CD14-positive monocyte (primary cell): ENCODE results near the gene NPAS2. TPM values are rescaled to one million over a fixed set of nuclear protein-coding genes. Genes with fewer than 3 reads are reported as not detected.

Source experiments
- DNase-seq, 3 donors: peaks; one replicate each; pipeline ENCODE4 v3.0.0-alpha.2; 2011 to 2022
- H2AFZ ChIP-seq: 2 replicates; pipeline ENCODE4 v1.6.0; 2012; ENCODE audit warnings: mild to moderate bottlenecking, low read depth, low read length, inconsistent platforms; ENCODE audit not compliant: insufficient read depth, poor library complexity, severe bottlenecking
- H3K27ac ChIP-seq, 2 donors: 1 replicate in 1 of 2; 2 replicates in 1 of 2; pipeline ENCODE4 v1.5.1; 2012 to 2013; ENCODE audit warnings: low read length in 2 of 2, control low read depth in 1 of 2, inconsistent platforms in 1 of 2, low read depth in 1 of 2, mild to moderate bottlenecking in 1 of 2
- H3K27me3 ChIP-seq, 2 donors: one replicate each; pipeline versions ENCODE4 v1.6.0 to v1.6.1; 2011 to 2013; ENCODE audit warnings: low read length in 2 of 2; ENCODE audit not compliant: control insufficient read depth in 2 of 2, insufficient read depth in 2 of 2
- H3K36me3 ChIP-seq, 2 donors: replicated peaks in 1 of 2; 1 replicate in 1 of 2; 2 replicates in 1 of 2; pipeline versions ENCODE4 v1.5.1 to v1.6.1; 2012 to 2013; ENCODE audit warnings: low read length in 2 of 2, control low read depth in 1 of 2, inconsistent platforms in 1 of 2, mild to moderate bottlenecking in 1 of 2; ENCODE audit not compliant: insufficient read depth in 2 of 2, control insufficient read depth in 1 of 2
- H3K4me1 ChIP-seq, 2 donors: 1 replicate in 1 of 2; 2 replicates in 1 of 2; pipeline versions ENCODE4 v1.5.1 to v1.6.1; 2012 to 2013; ENCODE audit warnings: low read length in 2 of 2, control low read depth in 1 of 2, inconsistent platforms in 1 of 2, mild to moderate bottlenecking in 1 of 2, moderate library complexity in 1 of 2; ENCODE audit not compliant: insufficient read depth in 2 of 2, control insufficient read depth in 1 of 2
- H3K4me2 ChIP-seq: replicated peaks from 2 replicates; pipeline ENCODE3; 2012; ENCODE audit warnings: low read length, moderate library complexity, mild to moderate bottlenecking; ENCODE audit not compliant: poor library complexity, severe bottlenecking; ENCODE audit errors: extremely low read depth
- H3K4me3 ChIP-seq, 3 experiments: fragments of 200-600 bp in 1 of 3; sonication (generic) in 1 of 3; replicated peaks in 1 of 3; 1 replicate in 2 of 3; 2 replicates in 1 of 3; pipeline ENCODE4 v1.5.1; 2011 to 2013; ENCODE audit warnings: low read length in 3 of 3, mild to moderate bottlenecking in 3 of 3, control low read depth in 2 of 3, low read depth in 2 of 3, inconsistent platforms in 1 of 3, moderate library complexity in 1 of 3
- H3K79me2 ChIP-seq: 2 replicates; pipeline ENCODE4 v1.6.0; 2012; ENCODE audit warnings: mild to moderate bottlenecking, control low read depth, inconsistent platforms, low read length, moderate library complexity; ENCODE audit not compliant: insufficient read depth
- H3K9ac ChIP-seq: 2 replicates; pipeline ENCODE4 v1.6.0; 2017; ENCODE audit warnings: low read length, mild to moderate bottlenecking; ENCODE audit not compliant: insufficient read depth, poor library complexity, severe bottlenecking
- H3K9me3 ChIP-seq, 2 donors: replicated peaks in 1 of 2; 1 replicate in 1 of 2; 2 replicates in 1 of 2; pipeline versions ENCODE4 v1.5.1 to v1.6.1; 2012 to 2013; ENCODE audit warnings: low read length in 2 of 2, control low read depth in 1 of 2; ENCODE audit not compliant: control insufficient read depth in 1 of 2, insufficient read depth in 1 of 2
- H4K20me1 ChIP-seq: 2 replicates; pipeline ENCODE4 v1.6.0; 2012; ENCODE audit warnings: mild to moderate bottlenecking, low read length, control low read depth, moderate library complexity; ENCODE audit not compliant: insufficient read depth
- H3K27ac Mint-ChIP-seq, 7 donors: one replicate each; pipeline ENCODE4 v1.8.0; 2020; ENCODE audit warnings: mild to moderate bottlenecking in 7 of 7, mixed read lengths in 7 of 7, moderate library complexity in 6 of 7, inconsistent platforms in 2 of 7
- H3K27me3 Mint-ChIP-seq, 3 donors: one replicate each; pipeline ENCODE4 v1.8.0; 2021 to 2022; ENCODE audit warnings: low read depth in 3 of 3, mild to moderate bottlenecking in 3 of 3, mixed read lengths in 3 of 3, moderate library complexity in 3 of 3, inconsistent platforms in 1 of 3
- H3K36me3 Mint-ChIP-seq, 2 donors: one replicate each; pipeline ENCODE4 v1.8.0; 2020; ENCODE audit warnings: mixed read lengths in 2 of 2, inconsistent platforms in 1 of 2, mild to moderate bottlenecking in 1 of 2
- H3K4me1 Mint-ChIP-seq: one replicate; pipeline ENCODE4 v1.8.0; 2020; ENCODE audit warnings: mild to moderate bottlenecking, mixed read lengths
- H3K4me3 Mint-ChIP-seq, 2 donors: one replicate each; pipeline ENCODE4 v1.8.0; 2020; ENCODE audit warnings: mild to moderate bottlenecking in 2 of 2, mixed read lengths in 2 of 2, moderate library complexity in 1 of 2
- H3K9me3 Mint-ChIP-seq, 7 donors: one replicate each; pipeline ENCODE4 v1.8.0; 2020 to 2022; ENCODE audit warnings: mixed read lengths in 7 of 7, mild to moderate bottlenecking in 6 of 7, moderate library complexity in 6 of 7, inconsistent platforms in 2 of 7
- WGBS: methylation state at CpG from one replicate; pipeline ENCODE4 v1.1.5; 2013; ENCODE audit warnings: missing lambda C conversion rate; ENCODE audit not compliant: insufficient coverage; 5-methylcytosine and 5-hydroxymethylcytosine counted together
- intact Hi-C, 2 donors: fragments of 100-400 bp; cut with micrococcal nuclease; formaldehyde crosslinking; loops; one replicate each; pipeline versions ENCODE4 v1.15.0 to v1.15.1; 2023
- polyA plus RNA-seq, 3 donors: library from polyadenylated mRNA; depleted of rRNA in 1 of 3; unstranded in 2 of 3; stranded (reverse) in 1 of 3; fragments of 300-500 nt in 2 of 3; fragments of >200 nt in 1 of 3; fragmentation: Illumina TruSeq in 2 of 3; gene quantifications; 1 replicate in 2 of 3; 2 replicates in 1 of 3; pipeline ENCODE4 v1.2.3, GENCODE V29; 2012 to 2021
- TF ChIP-seq, protein P1 (sequence below): fragments of 200-600 bp; IDR thresholded peaks from one replicate; pipeline ENCODE4 v1.8.0; 2022; ENCODE audit warnings: antibody characterized with exemption, mild to moderate bottlenecking

Gene NPAS2
- polyA plus RNA-seq, 3 donors: not detected

DNA sequence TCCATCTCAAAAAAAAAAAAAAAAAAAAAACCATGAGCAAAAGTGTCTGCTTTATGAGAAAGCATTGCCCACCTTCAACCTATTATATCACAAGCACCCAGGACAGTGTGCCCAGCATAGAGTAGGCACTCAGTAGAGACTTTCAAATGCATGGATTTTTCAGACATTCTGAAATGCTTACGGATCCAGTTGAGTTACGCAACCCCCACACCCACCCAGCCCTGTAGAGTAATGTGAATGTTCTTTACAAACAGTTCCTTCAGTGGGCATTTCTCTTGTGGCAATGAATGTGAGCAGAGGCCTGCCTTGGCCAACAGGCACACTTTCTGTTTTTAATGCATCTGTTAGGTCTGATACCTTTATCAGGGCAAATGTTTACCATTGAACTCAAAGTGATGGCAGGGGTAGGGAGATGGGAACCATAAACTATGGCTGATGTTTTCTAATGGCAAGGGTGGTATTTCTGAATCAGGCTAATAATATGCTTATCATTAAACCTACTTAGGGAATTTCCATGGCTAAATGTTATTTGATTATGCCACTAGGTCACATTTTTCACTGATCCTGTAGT, 117.1 kb downstream of the NPAS2 start:
- no peaks in the 10 kb centered on the region for H4K20me1 ChIP-seq
- no peak overlapping the region for H3K27ac Mint-ChIP-seq
- H3K27me3 Mint-ChIP-seq: peaks cover 0 to 7% (median 6%) of the 10 kb centered on the region in 3 donors
- no peak overlapping the region for H3K4me3 Mint-ChIP-seq
- peaks cover 7% of the 10 kb centered on the region for H3K4me1 Mint-ChIP-seq
- WGBS: no CpG with 5 or more reads among the region's 2 CpGs
- H3K79me2 ChIP-seq: no peaks in the 10 kb centered on the region
- no peak for DNase-seq
- no peak overlapping the region for H2AFZ ChIP-seq
- H3K9me3 ChIP-seq: no peaks in the 10 kb centered on the region
- intact Hi-C loops: no loop called here
- H3K36me3 ChIP-seq: no peaks in the 10 kb centered on the region
- H3K9ac ChIP-seq: no peak overlapping the region
- H3K4me1 ChIP-seq: no peaks in the 10 kb centered on the region
- no peak overlapping the region for H3K4me2 ChIP-seq
- H3K27ac ChIP-seq: no peak overlapping the region
- H3K9me3 Mint-ChIP-seq: no peaks in the 10 kb centered on the region
- H3K36me3 Mint-ChIP-seq: no peaks in the 10 kb centered on the region
- TF ChIP-seq, protein P1, sequence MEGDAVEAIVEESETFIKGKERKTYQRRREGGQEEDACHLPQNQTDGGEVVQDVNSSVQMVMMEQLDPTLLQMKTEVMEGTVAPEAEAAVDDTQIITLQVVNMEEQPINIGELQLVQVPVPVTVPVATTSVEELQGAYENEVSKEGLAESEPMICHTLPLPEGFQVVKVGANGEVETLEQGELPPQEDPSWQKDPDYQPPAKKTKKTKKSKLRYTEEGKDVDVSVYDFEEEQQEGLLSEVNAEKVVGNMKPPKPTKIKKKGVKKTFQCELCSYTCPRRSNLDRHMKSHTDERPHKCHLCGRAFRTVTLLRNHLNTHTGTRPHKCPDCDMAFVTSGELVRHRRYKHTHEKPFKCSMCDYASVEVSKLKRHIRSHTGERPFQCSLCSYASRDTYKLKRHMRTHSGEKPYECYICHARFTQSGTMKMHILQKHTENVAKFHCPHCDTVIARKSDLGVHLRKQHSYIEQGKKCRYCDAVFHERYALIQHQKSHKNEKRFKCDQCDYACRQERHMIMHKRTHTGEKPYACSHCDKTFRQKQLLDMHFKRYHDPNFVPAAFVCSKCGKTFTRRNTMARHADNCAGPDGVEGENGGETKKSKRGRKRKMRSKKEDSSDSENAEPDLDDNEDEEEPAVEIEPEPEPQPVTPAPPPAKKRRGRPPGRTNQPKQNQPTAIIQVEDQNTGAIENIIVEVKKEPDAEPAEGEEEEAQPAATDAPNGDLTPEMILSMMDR: no peak
- no peak overlapping the region for H3K4me3 ChIP-seq
- H3K27me3 ChIP-seq: no peaks in the 10 kb centered on the region

DNA sequence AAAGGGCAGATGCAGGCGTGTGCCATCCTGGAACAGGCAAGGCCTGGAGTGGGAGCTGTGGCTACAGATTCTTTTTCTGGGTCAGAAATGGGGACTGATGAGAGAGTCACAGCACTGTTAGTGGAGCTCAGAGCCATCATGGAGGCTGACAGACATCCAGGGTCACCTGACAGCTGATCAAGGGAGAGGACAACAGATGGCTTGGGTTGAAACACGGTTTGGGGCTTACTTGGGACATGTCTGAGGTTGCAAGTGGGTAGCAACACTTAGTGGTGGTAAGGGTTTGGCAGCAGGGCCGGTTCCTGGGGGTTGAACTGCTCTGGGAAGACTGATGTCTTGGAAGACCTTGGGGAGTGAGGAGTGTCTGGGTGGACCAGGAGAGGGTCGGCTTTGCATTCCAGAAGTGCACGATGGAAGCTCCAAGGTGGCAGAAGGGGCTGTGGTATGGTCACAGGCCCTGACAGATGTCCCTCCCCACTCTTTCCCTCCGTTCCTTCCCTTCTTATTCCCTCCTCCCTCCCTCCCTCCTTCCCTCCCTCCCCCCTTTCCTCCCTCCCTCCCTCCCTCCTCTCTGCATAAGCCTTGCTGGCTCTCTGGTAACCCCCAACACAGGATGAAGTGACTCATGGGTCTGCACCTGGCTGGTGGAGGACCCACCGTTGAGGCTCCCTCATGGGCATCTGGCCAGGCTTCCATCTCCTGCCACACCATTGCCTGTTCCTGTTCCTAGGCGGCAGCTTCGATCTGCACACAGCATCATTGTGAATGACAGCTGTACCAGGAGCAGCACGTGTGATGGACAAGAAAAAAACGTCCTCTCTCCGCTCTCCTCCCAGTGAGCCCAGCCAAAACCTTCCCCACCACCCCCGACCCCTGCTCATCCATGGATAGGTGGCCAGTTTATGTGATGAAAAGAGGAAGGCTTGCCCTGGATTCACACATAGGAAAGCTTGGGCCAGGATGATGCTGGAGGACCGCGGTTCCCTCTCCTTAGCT, 118.4 kb downstream of the NPAS2 start:
- WGBS: 87% methylated on average over 8 of the region's 15 CpGs
- intact Hi-C loops: no loop called here
- Mint-ChIP-seq H3K27ac (no peak overlapping the region), H3K27me3 (peaks cover 0 to 5% (median 5%) of the 10 kb centered on the region in 3 donors), H3K36me3 (no peaks in the 10 kb centered on the region), H3K9me3 (no peaks in the 10 kb centered on the region), H3K4me3 (no peak overlapping the region), H3K4me1 (peaks cover 7% of the 10 kb centered on the region)
- no peaks in the 10 kb centered on the region for H3K9me3 ChIP-seq
- no peaks in the 10 kb centered on the region for H3K27me3 ChIP-seq
- TF ChIP-seq, protein P1: no peak
- H3K36me3 ChIP-seq: no peaks in the 10 kb centered on the region
- H3K4me1 ChIP-seq: no peaks in the 10 kb centered on the region
- no peak overlapping the region for H3K4me3 ChIP-seq
- H3K4me2 ChIP-seq: no peak overlapping the region
- no peaks in the 10 kb centered on the region for H3K79me2 ChIP-seq
- DNase-seq: no peak
- no peak overlapping the region for H2AFZ ChIP-seq
- H3K9ac ChIP-seq: no peak overlapping the region
- no peaks in the 10 kb centered on the region for H4K20me1 ChIP-seq
- H3K27ac ChIP-seq: no peak overlapping the region
